SK-N-SH treated with all-trans-retinoic acid at 6 μM for 48 hours (cell line): ENCODE data around the gene NDUFAF4.

Source experiments
- ATAC-seq: fragments of 200-7000 bp; cut with Tn5 transposase; 3 replicates; pipeline ENCODE4 v1.9.1; 2020; ENCODE audit warnings: mild to moderate bottlenecking, moderate library complexity
- ARNTL ChIP-seq: fragments of 450-650 bp; formaldehyde crosslinking; IDR thresholded peaks from 2 replicates; pipeline ENCODE4 v1.5.0; 2020; ENCODE audit warnings: low read depth, mild to moderate bottlenecking, moderate library complexity, borderline replicate concordance
- BACH2 ChIP-seq: fragments of 250-450 bp; sonication (Bioruptor Pico); IDR thresholded peaks from 2 replicates; pipeline ENCODE4 v1.9.0; 2021; ENCODE audit warnings: mild to moderate bottlenecking, borderline replicate concordance
- CSRNP3 ChIP-seq: fragments of 250-450 bp; sonication (Bioruptor Pico); IDR thresholded peaks from 2 replicates; pipeline ENCODE4 v1.5.1; 2021; ENCODE audit warnings: mild to moderate bottlenecking, moderate library complexity
- ESRRG ChIP-seq: fragments of 250-450 bp; sonication (Bioruptor Pico); IDR thresholded peaks from 2 replicates; pipeline ENCODE4 v1.6.1; 2021; ENCODE audit warnings: mild to moderate bottlenecking
- ISL1 ChIP-seq: fragments of 250-450 bp; sonication (Bioruptor Pico); IDR thresholded peaks from 2 replicates; pipeline ENCODE4 v2.1.2; 2022; ENCODE audit warnings: mild to moderate bottlenecking, moderate library complexity
- OSR1 ChIP-seq: fragments of 250-450 bp; sonication (Bioruptor Pico); IDR thresholded peaks from 2 replicates; pipeline ENCODE4 v1.8.0; 2022; ENCODE audit warnings: moderate library complexity, mild to moderate bottlenecking, inconsistent platforms
- PATZ1 ChIP-seq: fragments of 250-450 bp; sonication (Bioruptor Pico); IDR thresholded peaks from 2 replicates; pipeline ENCODE4 v1.8.0; 2020; ENCODE audit warnings: mild to moderate bottlenecking, moderate library complexity, borderline replicate concordance
- POU6F1 ChIP-seq: fragments of 250-450 bp; sonication (Bioruptor Pico); IDR thresholded peaks from 2 replicates; pipeline ENCODE4 v1.8.0; 2021; ENCODE audit warnings: low read depth, mild to moderate bottlenecking, moderate library complexity, borderline replicate concordance
- PPARA ChIP-seq: fragments of 250-450 bp; sonication (Bioruptor Pico); IDR thresholded peaks from 2 replicates; pipeline ENCODE4 v1.5.0; 2020; ENCODE audit warnings: mild to moderate bottlenecking, borderline replicate concordance
- RARB ChIP-seq: fragments of 250-450 bp; sonication (Bioruptor Pico); IDR thresholded peaks from 2 replicates; pipeline ENCODE4 v1.8.0; 2021; ENCODE audit warnings: mild to moderate bottlenecking, moderate library complexity
- SNAI2 ChIP-seq: fragments of 250-450 bp; sonication (Bioruptor Pico); IDR thresholded peaks from 2 replicates; pipeline ENCODE4 v1.5.0; 2020; ENCODE audit warnings: mild to moderate bottlenecking, moderate library complexity
- TCF4 ChIP-seq: fragments of 250-450 bp; sonication (Bioruptor Pico); IDR thresholded peaks from 2 replicates; pipeline ENCODE4 v1.8.0; 2021; ENCODE audit warnings: mild to moderate bottlenecking, moderate library complexity, borderline replicate concordance
- TOX ChIP-seq: fragments of 250-450 bp; sonication (Bioruptor Pico); IDR thresholded peaks from 2 replicates; pipeline ENCODE4 v1.8.0; 2021; ENCODE audit warnings: mild to moderate bottlenecking, moderate library complexity, borderline replicate concordance
- ZC3H10 ChIP-seq: fragments of 250-450 bp; sonication (Bioruptor Pico); IDR thresholded peaks from 2 replicates; pipeline ENCODE4 v1.5.1; 2021; ENCODE audit warnings: mild to moderate bottlenecking, moderate library complexity
- ZFP3 ChIP-seq: fragments of 250-450 bp; sonication (Bioruptor Pico); IDR thresholded peaks from 2 replicates; pipeline ENCODE4 v1.5.0; 2020; ENCODE audit warnings: mild to moderate bottlenecking, moderate library complexity
- ZFP30 ChIP-seq: fragments of 450-650 bp; formaldehyde crosslinking; IDR thresholded peaks from 2 replicates; pipeline ENCODE4 v1.5.0; 2022; ENCODE audit warnings: mild to moderate bottlenecking, moderate library complexity
- ZNF70 ChIP-seq: fragments of 450-650 bp; formaldehyde crosslinking; IDR thresholded peaks from 2 replicates; pipeline ENCODE4 v1.5.0; 2020; ENCODE audit warnings: mild to moderate bottlenecking, moderate library complexity
- ZNF8 ChIP-seq: fragments of 450-650 bp; formaldehyde crosslinking; IDR thresholded peaks from 2 replicates; pipeline ENCODE4 v1.5.0; 2020; ENCODE audit warnings: mild to moderate bottlenecking, moderate library complexity

Gene NDUFAF4

GRCh38 chr6:96923400-96923799 lies 25.7 kb upstream of the NDUFAF4 start (continued):
- TF ChIP-seq BACH2 (CRISPR knock-in tag): no peak
- no peak for TF ChIP-seq ZNF8

GRCh38 chr6:96917098-96917497 lies 19.4 kb upstream of the NDUFAF4 start:
- no peak for TF ChIP-seq POU6F1 (CRISPR knock-in tag)
- no peak for TF ChIP-seq PATZ1 (CRISPR knock-in tag)
- TF ChIP-seq, all 23 proteins: peak for 0
- ATAC-seq: no peak

- ATAC-seq: no peak
- TF ChIP-seq ISL1 (CRISPR knock-in tag) (no peak), SNAI2 (CRISPR knock-in tag) (no peak), CSRNP3 (CRISPR knock-in tag) (no peak), PPARA (no peak), ZFP30 (no peak), ZNF8 (no peak), BACH2 (CRISPR knock-in tag) (no peak)
- TF ChIP-seq, all 23 proteins: peak for 0
Measured at GRCh38 chr6:96913621-96914020, 15.9 kb upstream of the NDUFAF4 start.

GRCh38 chr6:96911751-96912150 lies 14.1 kb upstream of the NDUFAF4 start:
- no peak for ATAC-seq
- TF ChIP-seq POU6F1 (CRISPR knock-in tag) (no peak), TOX (CRISPR knock-in tag) (no peak), ZFP3 (CRISPR knock-in tag) (no peak), PATZ1 (CRISPR knock-in tag) (no peak), ZNF8 (no peak), ISL1 (CRISPR knock-in tag) (no peak), BACH2 (CRISPR knock-in tag) (no peak)
- TF ChIP-seq, all 23 proteins: peak for 0

GRCh38 chr6:96911171-96911570 lies 13.5 kb upstream of the NDUFAF4 start:
- no peak for ATAC-seq
- TF ChIP-seq ZFP30: no peak
- no peak for TF ChIP-seq CSRNP3 (CRISPR knock-in tag)
- no peak for TF ChIP-seq ARNTL (CRISPR knock-in tag)
- no peak for TF ChIP-seq ZNF8
- TF ChIP-seq OSR1 (CRISPR knock-in tag): no peak

DNA sequence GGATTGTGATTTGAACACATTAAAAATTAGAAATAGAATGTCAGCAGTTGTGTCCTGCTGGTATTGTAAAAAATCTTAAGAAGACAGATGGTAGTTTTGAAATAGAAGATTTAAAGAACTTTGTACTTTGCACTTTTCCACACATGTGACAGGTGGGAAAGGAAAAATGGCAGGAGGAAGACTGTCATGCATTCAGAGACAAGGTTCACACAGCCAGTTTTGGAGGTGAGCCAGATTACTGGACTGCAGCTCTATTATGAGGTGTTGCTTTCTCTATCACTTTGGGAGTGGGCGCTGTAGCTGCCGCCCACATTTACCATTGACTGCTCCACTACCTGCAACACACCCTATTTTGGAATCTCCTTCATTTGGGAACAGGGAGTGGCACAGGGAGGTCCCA lies 12.1 kb upstream of the NDUFAF4 start:
- no peak for ATAC-seq
- no peak for TF ChIP-seq BACH2 (CRISPR knock-in tag)
- no peak for TF ChIP-seq ZC3H10 (CRISPR knock-in tag)
- TF ChIP-seq TCF4 (CRISPR knock-in tag): no peak
- no peak for TF ChIP-seq ESRRG (CRISPR knock-in tag)
- TF ChIP-seq ZNF70 (CRISPR knock-in tag): no peak
- TF ChIP-seq ISL1 (CRISPR knock-in tag): no peak
- TF ChIP-seq ARNTL (CRISPR knock-in tag): no peak
- no peak for TF ChIP-seq POU6F1 (CRISPR knock-in tag)
- no peak for TF ChIP-seq PPARA
- no peak for TF ChIP-seq TOX (CRISPR knock-in tag)
- no peak for TF ChIP-seq RARB (CRISPR knock-in tag)
